Aorta (tissue), 5 donors: ENCODE results near the gene TSPAN18. TPM values are rescaled to one million over a fixed set of nuclear protein-coding genes. Genes with fewer than 3 reads are reported as not detected.
A peak's percentile ranks its signal among the peaks of the same experiment; 100 is the strongest.

Source experiments
- ATAC-seq: fragments of 200-7000 bp; cut with Tn5 transposase; one replicate; pipeline ENCODE4 v1.9.1; 2022; ENCODE audit warnings: moderate library complexity; ENCODE audit not compliant: low FRiP score
- DNase-seq, 2 donors: peaks; one replicate each; pipeline ENCODE4 v3.0.0-alpha.2; 2020
- H3K27ac ChIP-seq, 2 donors: one replicate each; pipeline ENCODE4 v1.5.1; 2013; ENCODE audit warnings: low read length in 2 of 2, mild to moderate bottlenecking in 2 of 2, moderate library complexity in 2 of 2, control low read depth in 1 of 2, inconsistent platforms in 1 of 2, low read depth in 1 of 2
- H3K27me3 ChIP-seq, 2 donors: one replicate each; pipeline ENCODE4 v1.6.1; 2013; ENCODE audit warnings: control low read depth in 1 of 2, low read length in 1 of 2, mild to moderate bottlenecking in 1 of 2, moderate library complexity in 1 of 2; ENCODE audit not compliant: insufficient read depth in 2 of 2, control insufficient read depth in 1 of 2
- H3K36me3 ChIP-seq, 2 donors: one replicate each; pipeline ENCODE4 v1.6.1; 2013; ENCODE audit warnings: control low read depth in 1 of 2, low read length in 1 of 2, mild to moderate bottlenecking in 1 of 2; ENCODE audit not compliant: insufficient read depth in 2 of 2, control insufficient read depth in 1 of 2
- H3K4me1 ChIP-seq, 2 donors: one replicate each; pipeline ENCODE4 v1.6.1; 2013; ENCODE audit warnings: low read length in 2 of 2, control low read depth in 1 of 2, mild to moderate bottlenecking in 1 of 2, moderate library complexity in 1 of 2; ENCODE audit not compliant: insufficient read depth in 2 of 2, control insufficient read depth in 1 of 2
- H3K4me3 ChIP-seq, 2 donors: one replicate each; pipeline ENCODE4 v1.5.1; 2013; ENCODE audit warnings: low read length in 2 of 2, control low read depth in 1 of 2, mild to moderate bottlenecking in 1 of 2
- H3K9me3 ChIP-seq: one replicate; pipeline ENCODE4 v1.6.1; 2013; ENCODE audit warnings: mild to moderate bottlenecking, low read length; ENCODE audit not compliant: control insufficient read depth
- WGBS, 2 donors: extraction: QIAGEN DNeasy Blood & Tissue Kit; methylation state at CpG; one replicate each; pipeline ENCODE4 v1.1.7; 2013; 5-methylcytosine and 5-hydroxymethylcytosine counted together
- intact Hi-C, 2 donors: fragments of 100-400 bp; cut with DNase I; formaldehyde crosslinking; loops; one replicate each; pipeline versions ENCODE4 v1.14.2 to v1.15.0; 2022
- polyA plus RNA-seq, 2 donors: library from polyadenylated mRNA; stranded (reverse); fragments of 200-250 nt; gene quantifications; one replicate each; pipeline ENCODE4 v1.2.3, GENCODE V29; 2013
- total RNA-seq, 2 donors: library from RNA; stranded (reverse); fragmentation: NEBNext Ultra II Directional; extraction: Animal tissue kit (Norgen Biotek cat#: 25700); gene quantifications; one replicate each; pipeline ENCODE4 v1.2.1, GENCODE V29; 2021
- donor health status: healthy with polysubstance abuse.
- donor health status: Bipolar disorder and iron deficiency.
- donor health status: DM: no; HTN: no; CAD: no.
- donor health status: DM: no; HTN: no; CAD: no.
- donor health status: DM: yes; HTN: yes; CAD: no.

TSPAN18 gene
- total and polyA plus RNA-seq, 4 donors, result 1.0 to 44.9 (median 18.0) TPM

GRCh38 chr11:44805596-44805995 is 78.8 kb downstream of the TSPAN18 start:
- H3K27me3 ChIP-seq, result no peaks in the 10 kb centered on the region
- H3K9me3 ChIP-seq, result no peaks in the 10 kb centered on the region
- 82 to 93% methylated on average over 6 of the region's 6 CpGs for WGBS, 2 donors
- no peaks in the 10 kb centered on the region for H3K36me3 ChIP-seq
- DNase-seq (peak in 1 of 2 donors; percentile 16), ATAC-seq (no peak)
- intact Hi-C loops, result no loop called here
- no peaks in the 10 kb centered on the region for H3K4me1 ChIP-seq
- no peak overlapping the region for H3K4me3 ChIP-seq
- no peak overlapping the region for H3K27ac ChIP-seq

GRCh38 chr11:44808053-44808753 is 81.4 kb downstream of the TSPAN18 start:
- no peak for ATAC-seq

GRCh38 chr11:44809283-44809682 is 82.5 kb downstream of the TSPAN18 start:
- Histone ChIP-seq H3K4me1 (no peaks in the 10 kb centered on the region), H3K27ac (no peak overlapping the region), H3K9me3 (no peaks in the 10 kb centered on the region), H3K27me3 (no peaks in the 10 kb centered on the region), H3K36me3 (no peaks in the 10 kb centered on the region), H3K4me3 (no peak overlapping the region)
- ATAC-seq (no peak), DNase-seq (peak in 1 of 2 donors; percentile 10)
- 80 to 94% methylated on average over 5 to 6 of the region's 6 CpGs for WGBS, 2 donors
- intact Hi-C loops, result no loop called here

More at GRCh38 chr11:44808053-44808753, 81.4 kb downstream of the TSPAN18 start:
- Histone ChIP-seq H3K36me3 (no peaks in the 10 kb centered on the region), H3K4me1 (no peaks in the 10 kb centered on the region), H3K27me3 (no peaks in the 10 kb centered on the region), H3K9me3 (no peaks in the 10 kb centered on the region), H3K4me3 (no peak overlapping the region), H3K27ac (no peak overlapping the region)
- DNase-seq, result peak in 1 of 2 donors; percentile 0
- intact Hi-C loops, result no loop called here
- 86 to 89% methylated on average over 7 of the region's 7 CpGs for WGBS, 2 donors

- WGBS, 2 donors, result 82 to 89% methylated on average over 6 of the region's 6 CpGs
Observed at GRCh38 chr11:44811841-44812448, 85.2 kb downstream of the TSPAN18 start.

GRCh38 chr11:44812971-44813370 is 86.2 kb downstream of the TSPAN18 start:
- no peaks in the 10 kb centered on the region for H3K4me1 ChIP-seq
- ATAC-seq (no peak), DNase-seq (no peak)
- H3K27me3 ChIP-seq, result no peaks in the 10 kb centered on the region
- intact Hi-C loops, result no loop called here
- no peak overlapping the region for H3K4me3 ChIP-seq
- no peaks in the 10 kb centered on the region for H3K36me3 ChIP-seq
- H3K27ac ChIP-seq, result no peak overlapping the region
- H3K9me3 ChIP-seq, result peaks cover 3% of the 10 kb centered on the region
- WGBS, 2 donors, result 83 to 96% methylated on average over 9 of the region's 9 CpGs

More at GRCh38 chr11:44811841-44812448, 85.2 kb downstream of the TSPAN18 start:
- Histone ChIP-seq H3K9me3 (no peaks in the 10 kb centered on the region), H3K36me3 (no peaks in the 10 kb centered on the region), H3K4me1 (no peaks in the 10 kb centered on the region), H3K27me3 (no peaks in the 10 kb centered on the region), H3K4me3 (no peak overlapping the region), H3K27ac (no peak overlapping the region)
- no peak for ATAC-seq
- DNase-seq, result no peak
- intact Hi-C loops, result no loop called here

GRCh38 chr11:44813401-44813800 is 86.6 kb downstream of the TSPAN18 start:
- H3K36me3 ChIP-seq, result no peaks in the 10 kb centered on the region
- H3K27me3 ChIP-seq, result no peaks in the 10 kb centered on the region
- H3K27ac ChIP-seq, result no peak overlapping the region
- DNase-seq (no peak), ATAC-seq (no peak)
- no peaks in the 10 kb centered on the region for H3K4me1 ChIP-seq
- intact Hi-C loops, result no loop called here
- 83 to 84% methylated on average over 4 of the region's 4 CpGs for whole genome bisulfite sequencing, 2 donors
- peaks cover 3% of the 10 kb centered on the region for H3K9me3 ChIP-seq
- no peak overlapping the region for H3K4me3 ChIP-seq

GRCh38 chr11:44814881-44815592 is 88.3 kb downstream of the TSPAN18 start:
- WGBS, 2 donors, result 94 to 97% methylated on average over 5 of the region's 5 CpGs
- no peak for DNase-seq
- ATAC-seq, result no peak
- H3K27me3 ChIP-seq, result no peaks in the 10 kb centered on the region
- intact Hi-C loops, result no loop called here
- H3K4me1 ChIP-seq, result no peaks in the 10 kb centered on the region
- H3K4me3 ChIP-seq, result no peak overlapping the region
- H3K27ac ChIP-seq, result no peak overlapping the region
- peaks cover 3% of the 10 kb centered on the region for H3K9me3 ChIP-seq
- H3K36me3 ChIP-seq, result no peaks in the 10 kb centered on the region

GRCh38 chr11:44815917-44816456 is 89.2 kb downstream of the TSPAN18 start:
- intact Hi-C loops, result no loop called here
- ATAC-seq (no peak), DNase-seq (no peak)
- WGBS, 2 donors, result 92 to 96% methylated on average over 8 of the region's 8 CpGs
- no peak overlapping the region for H3K4me3 ChIP-seq
- H3K27ac ChIP-seq, result no peak overlapping the region
- no peaks in the 10 kb centered on the region for H3K4me1 ChIP-seq
- H3K9me3 ChIP-seq, result peaks cover 3% of the 10 kb centered on the region
- H3K27me3 ChIP-seq, result no peaks in the 10 kb centered on the region
- no peaks in the 10 kb centered on the region for H3K36me3 ChIP-seq
